HEK293 (cell line): ENCODE measurements around the gene RARRES2.

Experiments
- ATF2 ChIP-seq: fragments of 450-650 bp; formaldehyde crosslinking; IDR thresholded peaks from 2 replicates; pipeline ENCODE4 v1.5.1; 2016; ENCODE audit warnings: missing biosample characterization, missing genetic modification characterization, low read depth
- BCL11B ChIP-seq: fragments of 450-650 bp; formaldehyde crosslinking; IDR thresholded peaks from 2 replicates; pipeline ENCODE4 v1.5.1; 2016; ENCODE audit warnings: low read depth, missing biosample characterization, missing genetic modification characterization
- EGR2 ChIP-seq: fragments of 450-650 bp; formaldehyde crosslinking; IDR thresholded peaks from 2 replicates; pipeline ENCODE4 v1.5.1; 2016; ENCODE audit warnings: low read depth, missing biosample characterization, missing genetic modification characterization
- ELK4 ChIP-seq: IDR thresholded peaks from 2 replicates; pipeline ENCODE4 v1.6.1; 2011; ENCODE audit warnings: mild to moderate bottlenecking, low read depth, low read length, borderline replicate concordance
- FEZF1 ChIP-seq: fragments of 450-650 bp; formaldehyde crosslinking; IDR thresholded peaks from 2 replicates; pipeline ENCODE4 v1.5.1; 2016; ENCODE audit warnings: missing biosample characterization, missing genetic modification characterization
- PATZ1 ChIP-seq: fragments of 450-650 bp; formaldehyde crosslinking; IDR thresholded peaks from 2 replicates; pipeline ENCODE4 v1.5.1; 2016; ENCODE audit warnings: missing biosample characterization, missing genetic modification characterization
- REPIN1 ChIP-seq: fragments of 450-650 bp; formaldehyde crosslinking; IDR thresholded peaks from 2 replicates; pipeline ENCODE4 v1.5.1; 2017; ENCODE audit warnings: missing biosample characterization, missing genetic modification characterization, low read depth
- SALL2 ChIP-seq: fragments of 450-650 bp; formaldehyde crosslinking; IDR thresholded peaks from 2 replicates; pipeline ENCODE4 v1.5.0; 2017; ENCODE audit warnings: missing biosample characterization, mild to moderate bottlenecking, missing genetic modification characterization, borderline replicate concordance
- SCRT1 ChIP-seq: fragments of 450-650 bp; formaldehyde crosslinking; IDR thresholded peaks from 2 replicates; pipeline ENCODE4 v1.5.1; 2016; ENCODE audit warnings: missing biosample characterization, missing genetic modification characterization, borderline replicate concordance
- ZBTB26 ChIP-seq: fragments of 450-650 bp; formaldehyde crosslinking; optimal IDR thresholded peaks from 2 replicates; pipeline ENCODE3; 2016; ENCODE audit warnings: missing biosample characterization, mild to moderate bottlenecking, missing genetic modification characterization
- ZFP3 ChIP-seq: fragments of 450-650 bp; formaldehyde crosslinking; IDR thresholded peaks from 2 replicates; pipeline ENCODE4 v1.5.1; 2016; ENCODE audit warnings: low read depth, missing biosample characterization, missing genetic modification characterization
- ZNF121 ChIP-seq: fragments of 450-650 bp; formaldehyde crosslinking; IDR thresholded peaks from 2 replicates; pipeline ENCODE4 v1.5.1; 2016; ENCODE audit warnings: missing biosample characterization, missing genetic modification characterization
- ZNF138 ChIP-seq: fragments of 450-650 bp; formaldehyde crosslinking; IDR thresholded peaks from 2 replicates; pipeline ENCODE4 v1.5.1; 2016; ENCODE audit warnings: missing biosample characterization, missing genetic modification characterization, borderline replicate concordance
- ZNF175 ChIP-seq: fragments of 450-650 bp; formaldehyde crosslinking; IDR thresholded peaks from 2 replicates; pipeline ENCODE4 v1.5.1; 2016; ENCODE audit warnings: missing biosample characterization, missing genetic modification characterization
- ZNF335 ChIP-seq: fragments of 450-650 bp; formaldehyde crosslinking; conservative IDR thresholded peaks from 2 replicates; pipeline ENCODE4 v1.5.1; 2016; ENCODE audit warnings: missing biosample characterization, missing genetic modification characterization
- ZNF473 ChIP-seq: fragments of 450-650 bp; formaldehyde crosslinking; IDR thresholded peaks from 2 replicates; pipeline ENCODE4 v1.5.1; 2017; ENCODE audit warnings: missing biosample characterization, missing genetic modification characterization
- ZNF48 ChIP-seq: fragments of 450-650 bp; formaldehyde crosslinking; IDR thresholded peaks from 2 replicates; pipeline ENCODE4 v1.5.1; 2016; ENCODE audit warnings: missing biosample characterization, missing genetic modification characterization
- ZNF530 ChIP-seq: fragments of 450-650 bp; formaldehyde crosslinking; IDR thresholded peaks from 2 replicates; pipeline ENCODE4 v1.5.1; 2016; ENCODE audit warnings: low read depth, missing biosample characterization, missing genetic modification characterization
- ZNF658 ChIP-seq: fragments of 450-650 bp; formaldehyde crosslinking; IDR thresholded peaks from 2 replicates; pipeline ENCODE4; 2016; ENCODE audit warnings: missing biosample characterization, missing genetic modification characterization
- ZNF670 ChIP-seq: fragments of 450-650 bp; formaldehyde crosslinking; IDR thresholded peaks from 2 replicates; pipeline ENCODE4 v1.5.1; 2016; ENCODE audit warnings: missing biosample characterization, missing genetic modification characterization, low read depth
- ZNF791 ChIP-seq: fragments of 450-650 bp; formaldehyde crosslinking; IDR thresholded peaks from 2 replicates; pipeline ENCODE4 v1.5.1; 2016; ENCODE audit warnings: missing biosample characterization, missing genetic modification characterization
- ZNF792 ChIP-seq: fragments of 450-650 bp; formaldehyde crosslinking; IDR thresholded peaks from 2 replicates; pipeline ENCODE4 v1.5.1; 2016; ENCODE audit warnings: missing biosample characterization, missing genetic modification characterization
- ZNF830 ChIP-seq: fragments of 450-650 bp; IDR thresholded peaks from 2 replicates; pipeline ENCODE4 v1.5.0; 2018; ENCODE audit warnings: missing biosample characterization, missing genetic modification characterization, low read depth, mild to moderate bottlenecking, moderate library complexity
- ZNF843 ChIP-seq: fragments of 450-650 bp; formaldehyde crosslinking; IDR thresholded peaks from 2 replicates; pipeline ENCODE4 v1.5.1; 2016; ENCODE audit warnings: missing biosample characterization, missing genetic modification characterization
- TF ChIP-seq, protein P1 (sequence below): fragments of 450-650 bp; IDR thresholded peaks from 2 replicates; pipeline ENCODE4 v1.5.1; 2018; ENCODE audit warnings: missing biosample characterization, missing genetic modification characterization
- TF ChIP-seq, protein P2 (sequence below): fragments of 450-650 bp; formaldehyde crosslinking; IDR thresholded peaks from 2 replicates; pipeline ENCODE4; 2016; ENCODE audit warnings: missing biosample characterization, missing genetic modification characterization
- TF ChIP-seq, protein P3 (sequence below): fragments of 450-650 bp; formaldehyde crosslinking; IDR thresholded peaks from 2 replicates; pipeline ENCODE4 v1.5.1; 2016; ENCODE audit warnings: missing biosample characterization, missing genetic modification characterization

The RARRES2 gene

GRCh38 chr7:150368884-150369747, 27.7 kb upstream of the RARRES2 start (continued):
- peak; percentile 86 for TF ChIP-seq ZBTB26 (tag by site-specific recombination)
- TF ChIP-seq ELK4 = no peak
- no peak for TF ChIP-seq BCL11B (tag by site-specific recombination)
- TF ChIP-seq FEZF1 (tag by site-specific recombination) = no peak
- no peak for TF ChIP-seq ATF2
- TF ChIP-seq EGR2 = peak; percentile 54; the same call in 1 of the 2 replicates
- TF ChIP-seq ZNF792 (tag by site-specific recombination) = no peak; the same call in 1 of the 2 replicates
- no peak for TF ChIP-seq ZNF335
- no peak for TF ChIP-seq ZNF843 (tag by site-specific recombination)
- TF ChIP-seq ZNF658 = no peak
- no peak for TF ChIP-seq ZFP3 (tag by site-specific recombination)
- TF ChIP-seq ZNF791 = no peak
- TF ChIP-seq SCRT1 (tag by site-specific recombination) = no peak
- TF ChIP-seq, protein P1, sequence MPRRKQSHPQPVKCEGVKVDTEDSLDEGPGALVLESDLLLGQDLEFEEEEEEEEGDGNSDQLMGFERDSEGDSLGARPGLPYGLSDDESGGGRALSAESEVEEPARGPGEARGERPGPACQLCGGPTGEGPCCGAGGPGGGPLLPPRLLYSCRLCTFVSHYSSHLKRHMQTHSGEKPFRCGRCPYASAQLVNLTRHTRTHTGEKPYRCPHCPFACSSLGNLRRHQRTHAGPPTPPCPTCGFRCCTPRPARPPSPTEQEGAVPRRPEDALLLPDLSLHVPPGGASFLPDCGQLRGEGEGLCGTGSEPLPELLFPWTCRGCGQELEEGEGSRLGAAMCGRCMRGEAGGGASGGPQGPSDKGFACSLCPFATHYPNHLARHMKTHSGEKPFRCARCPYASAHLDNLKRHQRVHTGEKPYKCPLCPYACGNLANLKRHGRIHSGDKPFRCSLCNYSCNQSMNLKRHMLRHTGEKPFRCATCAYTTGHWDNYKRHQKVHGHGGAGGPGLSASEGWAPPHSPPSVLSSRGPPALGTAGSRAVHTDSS (tag by site-specific recombination) = no peak
- TF ChIP-seq ZNF48 (tag by site-specific recombination) = no peak
- TF ChIP-seq SALL2 (tag by site-specific recombination) = no peak
- TF ChIP-seq, protein P2, sequence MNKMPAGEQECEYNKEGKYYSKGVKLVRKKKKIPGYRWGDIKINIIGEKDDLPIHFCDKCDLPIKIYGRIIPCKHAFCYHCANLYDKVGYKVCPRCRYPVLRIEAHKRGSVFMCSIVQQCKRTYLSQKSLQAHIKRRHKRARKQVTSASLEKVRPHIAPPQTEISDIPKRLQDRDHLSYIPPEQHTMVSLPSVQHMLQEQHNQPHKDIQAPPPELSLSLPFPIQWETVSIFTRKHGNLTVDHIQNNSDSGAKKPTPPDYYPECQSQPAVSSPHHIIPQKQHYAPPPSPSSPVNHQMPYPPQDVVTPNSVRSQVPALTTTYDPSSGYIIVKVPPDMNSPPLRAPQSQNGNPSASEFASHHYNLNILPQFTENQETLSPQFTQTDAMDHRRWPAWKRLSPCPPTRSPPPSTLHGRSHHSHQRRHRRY (tag by site-specific recombination) = no peak
- TF ChIP-seq REPIN1 (tag by site-specific recombination) = no peak
- TF ChIP-seq ZNF530 (tag by site-specific recombination) = no peak
- TF ChIP-seq, protein P3, sequence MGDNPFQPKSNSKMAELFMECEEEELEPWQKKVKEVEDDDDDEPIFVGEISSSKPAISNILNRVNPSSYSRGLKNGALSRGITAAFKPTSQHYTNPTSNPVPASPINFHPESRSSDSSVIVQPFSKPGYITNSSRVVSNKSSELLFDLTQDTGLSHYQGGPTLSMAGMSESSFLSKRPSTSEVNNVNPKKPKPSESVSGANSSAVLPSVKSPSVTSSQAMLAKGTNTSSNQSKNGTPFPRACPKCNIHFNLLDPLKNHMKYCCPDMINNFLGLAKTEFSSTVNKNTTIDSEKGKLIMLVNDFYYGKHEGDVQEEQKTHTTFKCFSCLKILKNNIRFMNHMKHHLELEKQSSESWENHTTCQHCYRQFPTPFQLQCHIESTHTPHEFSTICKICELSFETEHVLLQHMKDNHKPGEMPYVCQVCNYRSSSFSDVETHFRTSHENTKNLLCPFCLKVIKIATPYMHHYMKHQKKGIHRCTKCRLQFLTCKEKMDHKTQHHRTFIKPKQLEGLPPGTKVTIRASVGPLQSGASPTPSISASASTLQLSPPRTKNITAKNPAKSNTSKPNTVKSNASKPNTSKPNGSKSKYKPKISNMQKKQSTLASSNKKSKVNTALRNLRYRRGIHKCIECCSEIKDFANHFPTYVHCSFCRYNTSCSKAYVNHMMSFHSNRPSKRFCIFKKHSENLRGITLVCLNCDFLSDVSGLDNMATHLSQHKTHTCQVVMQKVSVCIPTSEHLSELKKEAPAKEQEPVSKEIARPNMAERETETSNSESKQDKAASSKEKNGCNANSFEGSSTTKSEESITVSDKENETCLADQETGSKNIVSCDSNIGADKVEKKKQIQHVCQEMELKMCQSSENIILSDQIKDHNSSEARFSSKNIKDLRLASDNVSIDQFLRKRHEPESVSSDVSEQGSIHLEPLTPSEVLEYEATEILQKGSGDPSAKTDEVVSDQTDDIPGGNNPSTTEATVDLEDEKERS (tag by site-specific recombination) = no peak
- TF ChIP-seq ZNF670 (tag by site-specific recombination) = no peak
- no peak for TF ChIP-seq ZNF473 (tag by site-specific recombination)
- no peak for TF ChIP-seq ZNF830 (tag by site-specific recombination)
- peak; percentile 63 for TF ChIP-seq PATZ1
- TF ChIP-seq ZNF175 (tag by site-specific recombination) = no peak
- TF ChIP-seq ZNF121 (tag by site-specific recombination) = no peak
- no peak for TF ChIP-seq ZNF138
